GM12878 (cell line): ENCODE measurements around the gene ZDHHC1. TPM values are rescaled to one million over a fixed set of nuclear protein-coding genes. Genes with fewer than 3 reads are reported as not detected.

ENCODE experiments used
- ATAC-seq: fragments of 200-7000 bp; cut with Tn5 transposase; 3 replicates; pipeline ENCODE4 v1.9.1; 2020; ENCODE audit warnings: mild to moderate bottlenecking, moderate library complexity
- BruUV-seq: library from RNA; stranded (reverse); fragments of 400-500 nt; replicated peaks from 2 replicates; lab custom pipeline; 2021; lab: Mats Ljungman, UMichigan
- CTCF ChIA-PET: fragments of 300-600 bp; sonication (Branson Sonifier 250); formaldehyde crosslinking; extraction: SDS; loops from one replicate; lab custom pipeline; 2021; ENCODE audit warnings: inconsistent platforms; lab: Yijun Ruan, JAX
- POLR2A ChIA-PET: fragments of 350-600 bp; formaldehyde crosslinking; extraction: SDS; loops from one replicate; lab custom pipeline; 2021; ENCODE audit warnings: inconsistent platforms; lab: Charles Lee
- RAD21 ChIA-PET: fragments of 300-600 bp; sonication (Branson Sonifier 250); formaldehyde crosslinking; loops from one replicate; lab custom pipeline; 2023; ENCODE audit warnings: antibody characterized with exemption; ENCODE audit not compliant: unreplicated experiment; lab: Charles Lee
- SMC1A ChIA-PET: fragments of 300-600 bp; sonication (Branson Sonifier 250); formaldehyde crosslinking; loops from one replicate; lab custom pipeline; 2023; ENCODE audit not compliant: unreplicated experiment, uncharacterized antibody; lab: Charles Lee
- DNase-seq: peaks from one replicate; pipeline ENCODE4 v3.0.0-alpha.2; 2011; ENCODE audit warnings: low read depth, low spot score
- FAIRE-seq: peaks from 3 replicates; lab custom pipeline; 2011; peaks lifted over from hg19 to GRCh38; lab: Jason Lieb, UNC
- H2AFZ ChIP-seq: 2 replicates; pipeline ENCODE4 v1.6.0; 2011; ENCODE audit warnings: low read depth, low read length, control low read depth; ENCODE audit not compliant: control insufficient read depth
- H3K27ac ChIP-seq: 2 replicates; pipeline ENCODE4 v1.5.1; 2011; ENCODE audit warnings: control low read depth; ENCODE audit not compliant: control insufficient read depth, insufficient read depth
- H3K27me3 ChIP-seq, 2 experiments: replicated peaks in 1 of 2; 2 replicates each; pipeline versions ENCODE4 v1.6.0 to v1.6.1; 2011; ENCODE audit warnings: low read length in 1 of 2; ENCODE audit not compliant: control insufficient read depth in 2 of 2, insufficient read depth in 2 of 2
- H3K36me3 ChIP-seq, 2 experiments: 2 replicates each; pipeline ENCODE4 v1.5.1; 2011; ENCODE audit warnings: low read length in 1 of 2; ENCODE audit not compliant: control insufficient read depth in 2 of 2, insufficient read depth in 2 of 2
- H3K4me1 ChIP-seq: 2 replicates; pipeline ENCODE4 v1.6.1; 2011; ENCODE audit warnings: mild to moderate bottlenecking, low read length, moderate library complexity, mixed read lengths; ENCODE audit not compliant: control insufficient read depth, insufficient read depth
- H3K4me2 ChIP-seq: 2 replicates; pipeline ENCODE4 v1.6.0; 2011; ENCODE audit warnings: control low read depth; ENCODE audit not compliant: control insufficient read depth, insufficient read depth
- H3K4me3 ChIP-seq: fragments of 200-600 bp; sonication (generic); 2 replicates; pipeline ENCODE4 v1.5.1; 2016
- H3K79me2 ChIP-seq: 2 replicates; pipeline ENCODE4 v1.6.0; 2011; ENCODE audit warnings: low read length; ENCODE audit not compliant: control insufficient read depth, insufficient read depth
- H3K9ac ChIP-seq: 2 replicates; pipeline ENCODE4 v1.8.0; 2011; ENCODE audit warnings: low read length, control low read depth, mixed read lengths; ENCODE audit not compliant: control insufficient read depth, insufficient read depth
- H3K9me3 ChIP-seq: replicated peaks from 3 replicates; pipeline ENCODE4 v1.5.1; 2011; ENCODE audit warnings: mild to moderate bottlenecking, low read length; ENCODE audit not compliant: control insufficient read depth, insufficient read depth
- H4K20me1 ChIP-seq: 2 replicates; pipeline ENCODE4 v1.6.0; 2011; ENCODE audit not compliant: control insufficient read depth, insufficient read depth
- CREM ChIP-seq: IDR thresholded peaks from 2 replicates; pipeline ENCODE4 v1.6.1; 2014; ENCODE audit warnings: antibody characterized with exemption, low read depth
- DPF2 ChIP-seq: fragments of 450-650 bp; IDR thresholded peaks from 2 replicates; pipeline ENCODE4 v1.6.1; 2017; ENCODE audit warnings: mild to moderate bottlenecking
- EED ChIP-seq: sonication (generic); IDR thresholded peaks from 2 replicates; pipeline ENCODE4 v1.6.1; 2016; ENCODE audit warnings: antibody characterized with exemption, low read depth
- GABPA ChIP-seq: IDR thresholded peaks from 2 replicates; pipeline ENCODE4 v1.6.1; 2014; ENCODE audit warnings: antibody characterized with exemption, low read depth, mild to moderate bottlenecking, inconsistent platforms
- IKZF1 ChIP-seq: fragments of 450-650 bp; conservative IDR thresholded peaks from 2 replicates; pipeline ENCODE4 v1.6.1; 2017; ENCODE audit warnings: antibody characterized with exemption, mild to moderate bottlenecking
- MTA2 ChIP-seq: fragments of 450-650 bp; IDR thresholded peaks from 2 replicates; pipeline ENCODE4 v1.6.1; 2016; ENCODE audit warnings: low read depth, mild to moderate bottlenecking, moderate library complexity
- NFYA ChIP-seq: IDR thresholded peaks from 2 replicates; pipeline ENCODE4 v1.6.1; 2011; ENCODE audit warnings: low read depth, mild to moderate bottlenecking, low read length, improper control_type of control experiment, borderline replicate concordance
- NR2F1 ChIP-seq: fragments of 450-650 bp; conservative IDR thresholded peaks from 2 replicates; pipeline ENCODE4 v1.6.1; 2017; ENCODE audit warnings: mild to moderate bottlenecking
- PAX5 ChIP-seq: IDR thresholded peaks from 2 replicates; pipeline ENCODE4 v1.6.1; 2011; ENCODE audit warnings: low read depth, low read length, borderline replicate concordance
- POU2F2 ChIP-seq: IDR thresholded peaks from 3 replicates; pipeline ENCODE4 v1.6.1; 2011; ENCODE audit warnings: low read depth, mild to moderate bottlenecking, low read length, borderline replicate concordance
- RFX5 ChIP-seq: IDR thresholded peaks from 2 replicates; pipeline ENCODE4 v1.6.1; 2011; ENCODE audit warnings: low read depth, low read length, improper control_type of control experiment
- SMARCA5 ChIP-seq: fragments of 450-650 bp; IDR thresholded peaks from 2 replicates; pipeline ENCODE4 v1.6.1; 2017; ENCODE audit warnings: mild to moderate bottlenecking
- SP1 ChIP-seq: IDR thresholded peaks from one replicate; pipeline ENCODE4 v1.6.1; 2011; ENCODE audit warnings: low read depth, low read length
- SREBF2 ChIP-seq: IDR thresholded peaks from 2 replicates; pipeline ENCODE4 v1.6.1; 2012; ENCODE audit warnings: mild to moderate bottlenecking, low read length
- TBL1XR1 ChIP-seq: IDR thresholded peaks from 2 replicates; pipeline ENCODE4 v1.6.1; 2012; ENCODE audit warnings: low read depth, low read length, improper control_type of control experiment
- ZNF384 ChIP-seq: IDR thresholded peaks from 2 replicates; pipeline ENCODE4 v1.6.1; 2012; ENCODE audit warnings: low read depth, mild to moderate bottlenecking, low read length, improper control_type of control experiment, borderline replicate concordance
- WGBS: methylation state at CpG from one replicate; pipeline ENCODE4 v1.1.6; 2016; ENCODE audit warnings: low lambda C conversion rate; ENCODE audit not compliant: insufficient replicate concordance, insufficient coverage; ENCODE audit errors: missing lambda C conversion rate; 5-methylcytosine and 5-hydroxymethylcytosine counted together
- in situ Hi-C: fragments of 300-500 bp; cut with MboI; formaldehyde crosslinking; loops from 9 replicates; pipeline ENCODE4 v1.14.3; 2018; ENCODE audit warnings: mixed read lengths
- intact Hi-C: fragments of 100-400 bp; cut with micrococcal nuclease; formaldehyde crosslinking; loops from one replicate; pipeline ENCODE4 v1.14.2; 2022; ENCODE audit not compliant: unreplicated experiment
- polyA plus RNA-seq, 11 experiments: library from polyadenylated mRNA; depleted of rRNA in 4 of 11; unstranded in 6 of 11; stranded (reverse) in 5 of 11; fragments of >200 nt; fragmentation: Nextera tagmentation in 4 of 11; fragmentation: Illumina TruSeq in 1 of 11; extraction: Ambion mirVana in 4 of 11; extraction: Trizol in 1 of 11; gene quantifications; 1 replicate in 1 of 11; 2 replicates in 10 of 11; pipeline versions ENCODE4 v1.2.1 to v1.2.3, GENCODE V29; 2011 to 2016; ENCODE audit warnings: inconsistent platforms in 2 of 11, missing spikeins in 2 of 11, low read depth in 1 of 11
- total RNA-seq, 4 experiments: library from RNA; depleted of rRNA in 3 of 4; stranded (reverse); fragments of >200 nt in 3 of 4; fragmentation: Illumina TruSeq in 1 of 4; extraction: Trizol in 1 of 4; gene quantifications; 2 replicates each; pipeline versions ENCODE4 v1.2.1 to v1.2.3, GENCODE V29; 2013 to 2021
- TF ChIP-seq, protein P1 (sequence below): fragments of 450-650 bp; IDR thresholded peaks from 2 replicates; pipeline ENCODE4 v1.6.1; 2016; ENCODE audit warnings: mild to moderate bottlenecking
- TF ChIP-seq, protein P2 (sequence below): IDR thresholded peaks from 2 replicates; pipeline ENCODE4 v1.6.1; 2012; ENCODE audit warnings: low read length, inconsistent platforms

Gene ZDHHC1
- total and polyA plus RNA-seq, 10 of the 15 experiments (the other 5 are each of a cell fraction or from before 2014, with no cell fraction given) = 0.07 to 1.2 (median 0.66) TPM; not detected in 2

DNA sequence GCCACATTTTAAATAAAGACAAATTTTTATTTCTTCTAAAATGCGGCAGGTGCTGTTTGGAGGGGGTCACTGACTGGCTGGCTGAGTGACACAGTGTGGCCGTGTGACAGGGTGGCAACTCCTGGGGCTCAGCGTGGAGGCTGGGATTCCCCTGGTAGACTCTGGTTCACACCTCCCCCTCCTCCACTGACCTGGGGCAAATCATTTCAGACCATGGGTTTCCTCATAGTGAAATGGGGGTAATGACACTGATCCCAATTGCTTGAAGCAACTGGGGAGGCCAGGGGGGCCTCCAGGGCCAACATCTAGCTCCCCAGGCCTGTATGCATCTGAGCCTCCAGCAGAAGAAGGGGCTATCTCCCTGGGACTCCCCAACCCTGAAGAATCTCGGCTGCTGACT lies 21.2 kb upstream of the ZDHHC1 start:
- in situ Hi-C loops = no loop called here
- TF ChIP-seq ZNF384 (no peak), SMARCA5 (no peak), NFYA (no peak), RFX5 (no peak), DPF2 (peak; percentile 53; the same call in 1 of the 2 replicates), IKZF1 (peak; percentile 17; the same call in 1 of the 2 replicates), TBL1XR1 (no peak), SP1 (no peak), CREM (no peak), MTA2 (no peak), PAX5 (0 out of 2 replicates have a peak, but pooled peaks have one; percentile 6), POU2F2 (no peak), NR2F1 (peak; percentile 60; the same call in 1 of the 2 replicates), GABPA (no peak), EED (no peak), SREBF2 (no peak)
- TF ChIP-seq, protein P1, sequence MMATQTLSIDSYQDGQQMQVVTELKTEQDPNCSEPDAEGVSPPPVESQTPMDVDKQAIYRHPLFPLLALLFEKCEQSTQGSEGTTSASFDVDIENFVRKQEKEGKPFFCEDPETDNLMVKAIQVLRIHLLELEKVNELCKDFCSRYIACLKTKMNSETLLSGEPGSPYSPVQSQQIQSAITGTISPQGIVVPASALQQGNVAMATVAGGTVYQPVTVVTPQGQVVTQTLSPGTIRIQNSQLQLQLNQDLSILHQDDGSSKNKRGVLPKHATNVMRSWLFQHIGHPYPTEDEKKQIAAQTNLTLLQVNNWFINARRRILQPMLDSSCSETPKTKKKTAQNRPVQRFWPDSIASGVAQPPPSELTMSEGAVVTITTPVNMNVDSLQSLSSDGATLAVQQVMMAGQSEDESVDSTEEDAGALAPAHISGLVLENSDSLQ = peak; percentile 74
- TF ChIP-seq, protein P2, sequence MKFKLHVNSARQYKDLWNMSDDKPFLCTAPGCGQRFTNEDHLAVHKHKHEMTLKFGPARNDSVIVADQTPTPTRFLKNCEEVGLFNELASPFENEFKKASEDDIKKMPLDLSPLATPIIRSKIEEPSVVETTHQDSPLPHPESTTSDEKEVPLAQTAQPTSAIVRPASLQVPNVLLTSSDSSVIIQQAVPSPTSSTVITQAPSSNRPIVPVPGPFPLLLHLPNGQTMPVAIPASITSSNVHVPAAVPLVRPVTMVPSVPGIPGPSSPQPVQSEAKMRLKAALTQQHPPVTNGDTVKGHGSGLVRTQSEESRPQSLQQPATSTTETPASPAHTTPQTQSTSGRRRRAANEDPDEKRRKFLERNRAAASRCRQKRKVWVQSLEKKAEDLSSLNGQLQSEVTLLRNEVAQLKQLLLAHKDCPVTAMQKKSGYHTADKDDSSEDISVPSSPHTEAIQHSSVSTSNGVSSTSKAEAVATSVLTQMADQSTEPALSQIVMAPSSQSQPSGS = no peak
- no TSS peak for BruUV-seq
- Histone ChIP-seq H3K9ac (no peak overlapping the region), H3K79me2 (no peaks in the 10 kb centered on the region), H2AFZ (no peak overlapping the region), H3K27ac (no peak overlapping the region), H3K4me1 (peaks cover 21% of the 10 kb centered on the region), H4K20me1 (no peaks in the 10 kb centered on the region), H3K36me3 (peaks cover 0 to 13% of the 10 kb centered on the region in 2 experiments; a peak in 3 of 4 replicates), H3K27me3 (no peaks in the 10 kb centered on the region), H3K4me2 (no peak overlapping the region), H3K9me3 (no peaks in the 10 kb centered on the region), H3K4me3 (no peak overlapping the region)
- RAD21 ChIA-PET = interaction anchor here (1.4 kb wide), 1 partner anchor 9 kb away, joined by 4 read pairs; no protein-coding TSS in a partner anchor
- intact Hi-C loops = no loop called here
- SMC1A ChIA-PET = no interaction called here
- no peak for FAIRE-seq
- DNase-seq = no peak
- CTCF ChIA-PET = interaction anchor here (1.0 to 2.1 kb wide), 2 partner anchors 9 kb away, joined by 3 to 6 read pairs; no protein-coding TSS in a partner anchor
- peak; percentile 82 for ATAC-seq
- 12% methylated on average over 4 of the region's 4 CpGs for WGBS
- POLR2A ChIA-PET = no interaction called here
